ENCODE results near the gene GOLGA6L9.
"Not testable (repeated sequence)": the region's sequence is repeated elsewhere in the genome, so short reads cannot be mapped to it uniquely, and the experiment has no call there.

DNA sequence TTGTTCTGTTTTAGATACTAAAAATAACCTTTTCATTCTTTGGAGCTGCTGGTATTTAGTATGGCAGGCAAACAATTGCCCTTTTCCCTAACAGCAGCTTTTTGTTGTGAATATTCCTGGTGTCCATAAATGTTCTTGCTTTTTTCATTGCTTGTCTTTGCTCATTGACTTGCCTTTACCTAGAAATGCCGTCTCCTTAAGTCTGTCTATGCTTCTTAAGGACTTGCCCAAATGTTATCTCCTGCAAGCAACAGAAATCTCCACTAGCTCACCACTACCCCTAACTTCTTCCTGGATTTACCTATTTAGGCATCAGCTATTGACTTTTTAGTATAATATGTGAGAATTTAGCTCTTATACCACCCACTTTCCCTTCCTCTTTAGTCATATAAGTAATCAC lies 37.5 kb upstream of the GOLGA6L9 start:
- TF ChIP-seq, protein P1, sequence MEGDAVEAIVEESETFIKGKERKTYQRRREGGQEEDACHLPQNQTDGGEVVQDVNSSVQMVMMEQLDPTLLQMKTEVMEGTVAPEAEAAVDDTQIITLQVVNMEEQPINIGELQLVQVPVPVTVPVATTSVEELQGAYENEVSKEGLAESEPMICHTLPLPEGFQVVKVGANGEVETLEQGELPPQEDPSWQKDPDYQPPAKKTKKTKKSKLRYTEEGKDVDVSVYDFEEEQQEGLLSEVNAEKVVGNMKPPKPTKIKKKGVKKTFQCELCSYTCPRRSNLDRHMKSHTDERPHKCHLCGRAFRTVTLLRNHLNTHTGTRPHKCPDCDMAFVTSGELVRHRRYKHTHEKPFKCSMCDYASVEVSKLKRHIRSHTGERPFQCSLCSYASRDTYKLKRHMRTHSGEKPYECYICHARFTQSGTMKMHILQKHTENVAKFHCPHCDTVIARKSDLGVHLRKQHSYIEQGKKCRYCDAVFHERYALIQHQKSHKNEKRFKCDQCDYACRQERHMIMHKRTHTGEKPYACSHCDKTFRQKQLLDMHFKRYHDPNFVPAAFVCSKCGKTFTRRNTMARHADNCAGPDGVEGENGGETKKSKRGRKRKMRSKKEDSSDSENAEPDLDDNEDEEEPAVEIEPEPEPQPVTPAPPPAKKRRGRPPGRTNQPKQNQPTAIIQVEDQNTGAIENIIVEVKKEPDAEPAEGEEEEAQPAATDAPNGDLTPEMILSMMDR (IDR thresholded peaks at IDR 0.05) = not testable (repeated sequence)
- not testable (repeated sequence) for TF ChIP-seq POLR2A (IDR thresholded peaks at IDR 0.05)
